Measurements from ENCODE around the gene NWD2.

The NWD2 gene

GRCh38 chr4:37304612-37305011, 60.1 kb downstream of the NWD2 start:
- H3K36me3 ChIP-seq (ENCODE audit: control insufficient read depth, insufficient read depth, low read length), result no peaks in the 10 kb centered on the region
- no peak overlapping the region for H3K9ac ChIP-seq (ENCODE audit: low read depth, low read length)
- H3K9me3 ChIP-seq (ENCODE audit: control insufficient read depth, insufficient read depth, low read length), result peaks cover 10% of the 10 kb centered on the region
- H3K4me3 ChIP-seq (ENCODE audit: low read depth, low read length), result no peak overlapping the region
- H3K27me3 ChIP-seq (ENCODE audit: control insufficient read depth, insufficient read depth, low read length), result no peaks in the 10 kb centered on the region
- no peak overlapping the region for H3K27ac ChIP-seq (ENCODE audit: low read depth, low read length)
- H3K4me1 ChIP-seq (ENCODE audit: control insufficient read depth, insufficient read depth, low read length), result no peaks in the 10 kb centered on the region

- Histone ChIP-seq H3K4me3 (ENCODE audit: low read depth, low read length) (no peak overlapping the region), H3K27me3 (ENCODE audit: control insufficient read depth, insufficient read depth, low read length) (no peaks in the 10 kb centered on the region), H3K9ac (ENCODE audit: low read depth, low read length) (no peak overlapping the region), H3K4me1 (ENCODE audit: control insufficient read depth, insufficient read depth, low read length) (no peaks in the 10 kb centered on the region), H3K27ac (ENCODE audit: low read depth, low read length) (no peak overlapping the region), H3K36me3 (ENCODE audit: control insufficient read depth, insufficient read depth, low read length) (no peaks in the 10 kb centered on the region), H3K9me3 (ENCODE audit: control insufficient read depth, insufficient read depth, low read length) (peaks cover 10% of the 10 kb centered on the region)
Observed at GRCh38 chr4:37305984-37306383, 61.4 kb downstream of the NWD2 start.

DNA sequence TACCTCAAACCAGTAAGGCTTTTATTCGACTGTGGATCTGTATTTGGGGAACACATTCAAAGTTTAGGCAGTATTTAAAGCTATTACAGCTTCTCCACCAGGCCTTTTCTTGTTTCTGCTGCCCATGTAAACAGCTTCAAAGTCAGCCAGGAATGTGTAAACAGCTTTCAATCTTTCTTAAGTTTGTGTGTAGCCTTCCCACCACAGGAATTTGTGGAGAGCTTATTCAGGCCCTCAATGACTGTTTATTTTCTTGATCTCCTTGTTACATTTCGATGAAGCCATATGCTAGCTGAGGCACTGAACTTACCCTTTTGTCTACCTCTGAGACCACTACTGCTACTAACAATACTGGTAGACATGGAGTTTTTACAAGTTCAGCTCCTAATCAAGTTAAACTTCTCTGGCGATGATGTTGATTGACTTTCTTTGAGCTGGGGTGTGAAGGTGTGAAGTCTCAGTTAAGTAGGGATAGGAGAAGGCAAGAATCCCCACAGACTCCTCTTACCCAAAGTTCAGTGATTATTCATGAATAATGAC, 72.6 kb downstream of the NWD2 start:
- H3K27me3 ChIP-seq (ENCODE audit: control insufficient read depth, insufficient read depth, low read length), result no peaks in the 10 kb centered on the region
- H3K36me3 ChIP-seq (ENCODE audit: control insufficient read depth, insufficient read depth, low read length), result no peaks in the 10 kb centered on the region
- no peak overlapping the region for H3K9ac ChIP-seq (ENCODE audit: low read depth, low read length)
- no peak overlapping the region for H3K4me3 ChIP-seq (ENCODE audit: low read depth, low read length)
- no peaks in the 10 kb centered on the region for H3K9me3 ChIP-seq (ENCODE audit: control insufficient read depth, insufficient read depth, low read length)
- H3K27ac ChIP-seq (ENCODE audit: low read depth, low read length), result peak overlapping the region; percentile 49
- peaks cover 4% of the 10 kb centered on the region; the same call in 1 of the 2 replicates for H3K4me1 ChIP-seq (ENCODE audit: control insufficient read depth, insufficient read depth, low read length)

DNA sequence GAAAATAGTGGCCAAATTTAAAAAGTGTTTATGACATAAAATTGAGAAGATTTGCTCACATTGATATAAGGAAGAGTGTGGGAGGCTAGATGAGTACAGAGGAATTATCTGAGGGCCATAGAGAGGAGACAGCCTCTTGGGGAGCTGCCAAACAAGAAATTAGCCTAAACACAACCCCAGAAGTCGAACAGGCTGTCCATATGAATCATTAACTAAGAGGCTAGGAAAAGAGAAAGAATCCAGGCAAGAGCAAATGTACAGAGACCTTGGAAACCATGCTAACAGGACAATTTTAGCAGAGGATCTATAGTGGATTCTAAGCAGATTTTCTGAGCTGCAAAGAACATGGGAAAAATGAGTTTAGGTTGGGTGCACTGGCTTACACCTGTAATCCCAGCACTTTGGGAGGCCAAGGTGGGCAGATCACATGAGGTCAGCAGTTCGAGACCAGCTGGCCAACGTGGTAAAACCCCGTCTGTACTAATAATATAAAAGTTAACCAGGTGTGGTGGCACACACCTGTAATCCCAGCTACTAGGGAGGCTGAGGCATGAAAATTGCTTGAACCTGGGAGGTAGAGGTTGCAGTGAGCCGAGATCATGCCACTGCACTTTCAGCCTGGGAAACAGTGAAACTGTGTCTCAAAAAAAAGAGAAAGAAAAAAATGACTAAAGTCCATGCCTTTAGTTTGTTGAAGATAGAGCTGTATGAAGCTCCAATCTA, 76.1 kb downstream of the NWD2 start:
- Histone ChIP-seq H3K9ac (ENCODE audit: low read depth, low read length) (no peak overlapping the region), H3K4me1 (ENCODE audit: control insufficient read depth, insufficient read depth, low read length) (peaks cover 17% of the 10 kb centered on the region), H3K27ac (ENCODE audit: low read depth, low read length) (no peak overlapping the region), H3K9me3 (ENCODE audit: control insufficient read depth, insufficient read depth, low read length) (no peaks in the 10 kb centered on the region), H3K27me3 (ENCODE audit: control insufficient read depth, insufficient read depth, low read length) (no peaks in the 10 kb centered on the region), H3K36me3 (ENCODE audit: control insufficient read depth, insufficient read depth, low read length) (no peaks in the 10 kb centered on the region), H3K4me3 (ENCODE audit: low read depth, low read length) (no peak overlapping the region)

GRCh38 chr4:37322122-37322521, 77.6 kb downstream of the NWD2 start:
- no peak overlapping the region for H3K9ac ChIP-seq (ENCODE audit: low read depth, low read length)
- H3K27me3 ChIP-seq (ENCODE audit: control insufficient read depth, insufficient read depth, low read length), result no peaks in the 10 kb centered on the region
- H3K36me3 ChIP-seq (ENCODE audit: control insufficient read depth, insufficient read depth, low read length), result no peaks in the 10 kb centered on the region
- H3K9me3 ChIP-seq (ENCODE audit: control insufficient read depth, insufficient read depth, low read length), result no peaks in the 10 kb centered on the region
- no peak overlapping the region for H3K4me3 ChIP-seq (ENCODE audit: low read depth, low read length)
- peaks cover 17% of the 10 kb centered on the region for H3K4me1 ChIP-seq (ENCODE audit: control insufficient read depth, insufficient read depth, low read length)
- peak overlapping the region; percentile 50 for H3K27ac ChIP-seq (ENCODE audit: low read depth, low read length)

DNA sequence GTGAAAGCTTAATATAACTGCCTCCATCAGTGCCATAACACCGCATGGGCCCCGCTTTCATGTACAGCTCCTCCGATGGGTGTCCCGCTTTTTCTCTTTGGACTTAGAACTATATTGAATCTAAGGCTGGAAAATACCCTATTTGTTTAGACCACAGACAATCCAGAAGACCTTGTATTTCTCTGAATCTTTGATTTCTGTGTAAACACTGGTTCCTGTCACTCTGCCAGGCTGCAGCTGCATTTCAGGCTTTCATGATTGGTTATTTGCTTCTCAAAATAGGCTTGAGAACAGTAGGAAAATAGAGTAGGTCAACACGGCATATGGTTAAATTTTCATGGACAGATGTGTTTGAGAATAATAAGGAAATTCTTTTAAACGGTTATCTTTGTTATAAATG, 80.0 kb downstream of the NWD2 start:
- H3K4me1 ChIP-seq (ENCODE audit: control insufficient read depth, insufficient read depth, low read length), result peaks cover 17% of the 10 kb centered on the region
- no peaks in the 10 kb centered on the region for H3K27me3 ChIP-seq (ENCODE audit: control insufficient read depth, insufficient read depth, low read length)
- H3K27ac ChIP-seq (ENCODE audit: low read depth, low read length), result no peak overlapping the region
- H3K4me3 ChIP-seq (ENCODE audit: low read depth, low read length), result no peak overlapping the region
- no peak overlapping the region for H3K9ac ChIP-seq (ENCODE audit: low read depth, low read length)
- H3K36me3 ChIP-seq (ENCODE audit: control insufficient read depth, insufficient read depth, low read length), result no peaks in the 10 kb centered on the region
- no peaks in the 10 kb centered on the region for H3K9me3 ChIP-seq (ENCODE audit: control insufficient read depth, insufficient read depth, low read length)

DNA sequence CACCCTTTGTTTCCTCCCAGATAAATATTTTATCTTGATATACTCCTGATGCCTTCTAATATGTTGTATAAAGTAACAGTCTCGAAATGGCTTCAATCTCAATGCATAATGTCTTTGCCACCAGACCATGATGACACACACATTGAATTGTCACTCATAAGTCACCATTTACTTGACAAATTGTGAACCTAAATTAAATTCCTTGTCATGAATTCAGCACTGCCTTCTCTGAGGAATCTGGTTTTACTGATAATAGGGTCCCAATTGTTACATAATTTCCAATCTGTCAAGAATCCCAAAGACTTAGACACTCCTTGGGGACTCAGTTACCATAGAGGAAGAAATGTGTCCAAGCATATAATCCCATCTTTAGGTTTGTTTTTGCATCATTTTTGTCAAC, 82.3 kb downstream of the NWD2 start:
- no peaks in the 10 kb centered on the region for H3K36me3 ChIP-seq (ENCODE audit: control insufficient read depth, insufficient read depth, low read length)
- H3K9me3 ChIP-seq (ENCODE audit: control insufficient read depth, insufficient read depth, low read length), result no peaks in the 10 kb centered on the region
- H3K9ac ChIP-seq (ENCODE audit: low read depth, low read length), result no peak overlapping the region
- H3K4me1 ChIP-seq (ENCODE audit: control insufficient read depth, insufficient read depth, low read length), result peaks cover 16% of the 10 kb centered on the region
- H3K4me3 ChIP-seq (ENCODE audit: low read depth, low read length), result no peak overlapping the region
- no peaks in the 10 kb centered on the region for H3K27me3 ChIP-seq (ENCODE audit: control insufficient read depth, insufficient read depth, low read length)
- H3K27ac ChIP-seq (ENCODE audit: low read depth, low read length), result no peak overlapping the region

- no peak overlapping the region for H3K4me3 ChIP-seq (ENCODE audit: low read depth, low read length)
- no peaks in the 10 kb centered on the region for H3K27me3 ChIP-seq (ENCODE audit: control insufficient read depth, insufficient read depth, low read length)
- H3K9me3 ChIP-seq (ENCODE audit: control insufficient read depth, insufficient read depth, low read length), result no peaks in the 10 kb centered on the region
- H3K9ac ChIP-seq (ENCODE audit: low read depth, low read length), result no peak overlapping the region
- no peak overlapping the region for H3K27ac ChIP-seq (ENCODE audit: low read depth, low read length)
- H3K36me3 ChIP-seq (ENCODE audit: control insufficient read depth, insufficient read depth, low read length), result no peaks in the 10 kb centered on the region
- no peaks in the 10 kb centered on the region for H3K4me1 ChIP-seq (ENCODE audit: control insufficient read depth, insufficient read depth, low read length)
Observed at GRCh38 chr4:37338972-37339371, 94.4 kb downstream of the NWD2 start.

GRCh38 chr4:37358748-37359147, 114.2 kb downstream of the NWD2 start:
- Histone ChIP-seq H3K27ac (ENCODE audit: low read depth, low read length) (no peak overlapping the region), H3K27me3 (ENCODE audit: control insufficient read depth, insufficient read depth, low read length) (no peaks in the 10 kb centered on the region), H3K9me3 (ENCODE audit: control insufficient read depth, insufficient read depth, low read length) (no peaks in the 10 kb centered on the region), H3K4me3 (ENCODE audit: low read depth, low read length) (no peak overlapping the region), H3K4me1 (ENCODE audit: control insufficient read depth, insufficient read depth, low read length) (no peaks in the 10 kb centered on the region), H3K36me3 (ENCODE audit: control insufficient read depth, insufficient read depth, low read length) (no peaks in the 10 kb centered on the region), H3K9ac (ENCODE audit: low read depth, low read length) (no peak overlapping the region)

DNA sequence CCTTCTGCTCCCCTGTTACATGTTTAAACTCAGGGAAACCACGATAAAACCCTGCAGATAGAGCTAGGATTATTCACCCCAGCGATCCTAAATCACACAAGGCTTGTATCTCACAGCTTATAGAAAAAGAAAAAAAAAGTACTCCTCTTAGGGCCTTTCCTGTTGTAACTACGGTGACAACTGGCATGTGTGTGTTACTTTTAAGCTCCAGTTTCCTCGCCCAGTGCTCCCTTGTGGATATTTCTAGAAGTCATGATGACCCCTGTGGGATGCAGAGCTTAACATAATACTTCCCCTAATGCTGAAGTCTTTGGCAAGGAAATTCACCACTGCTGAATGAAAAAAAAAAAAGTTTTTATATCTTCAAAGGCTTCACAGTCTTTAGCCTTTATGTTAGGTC, 114.7 kb downstream of the NWD2 start:
- no peaks in the 10 kb centered on the region for H3K9me3 ChIP-seq (ENCODE audit: control insufficient read depth, insufficient read depth, low read length)
- H3K36me3 ChIP-seq (ENCODE audit: control insufficient read depth, insufficient read depth, low read length), result no peaks in the 10 kb centered on the region
- no peak overlapping the region for H3K9ac ChIP-seq (ENCODE audit: low read depth, low read length)
- no peak overlapping the region for H3K27ac ChIP-seq (ENCODE audit: low read depth, low read length)
- H3K4me3 ChIP-seq (ENCODE audit: low read depth, low read length), result no peak overlapping the region
- no peaks in the 10 kb centered on the region for H3K4me1 ChIP-seq (ENCODE audit: control insufficient read depth, insufficient read depth, low read length)
- no peaks in the 10 kb centered on the region for H3K27me3 ChIP-seq (ENCODE audit: control insufficient read depth, insufficient read depth, low read length)

- H3K36me3 ChIP-seq (ENCODE audit: control insufficient read depth, insufficient read depth, low read length), result no peaks in the 10 kb centered on the region
- no peaks in the 10 kb centered on the region for H3K4me1 ChIP-seq (ENCODE audit: control insufficient read depth, insufficient read depth, low read length)
- no peaks in the 10 kb centered on the region for H3K9me3 ChIP-seq (ENCODE audit: control insufficient read depth, insufficient read depth, low read length)
- no peak overlapping the region for H3K4me3 ChIP-seq (ENCODE audit: low read depth, low read length)
- H3K27ac ChIP-seq (ENCODE audit: low read depth, low read length), result no peak overlapping the region
- no peak overlapping the region for H3K9ac ChIP-seq (ENCODE audit: low read depth, low read length)
- no peaks in the 10 kb centered on the region for H3K27me3 ChIP-seq (ENCODE audit: control insufficient read depth, insufficient read depth, low read length)
Observed at GRCh38 chr4:37365888-37366287, 121.3 kb downstream of the NWD2 start.
